Natural killer cell (primary cell): ENCODE results near the gene SVOPL. TPM values are rescaled to one million over a fixed set of nuclear protein-coding genes. Genes with fewer than 3 reads are reported as not detected.

Experiments used
- ATAC-seq, 3 donors: fragments of 150-1000 bp in 2 of 3; fragments of 200-7000 bp in 1 of 3; cut with Tn5 transposase; 1 replicate in 1 of 3; 2 replicates in 2 of 3; pipeline ENCODE4 v1.10.0; 2021; ENCODE audit warnings: mild to moderate bottlenecking in 2 of 3, moderate library complexity in 2 of 3
- DNase-seq, 2 donors: peaks; one replicate each; pipeline versions ENCODE4 v3.0.0 to v3.0.0-alpha.2; 2013 to 2021; ENCODE audit warnings: mixed read lengths in 1 of 2
- H3K27ac ChIP-seq: one replicate; pipeline ENCODE4 v1.5.1; 2013; ENCODE audit warnings: mild to moderate bottlenecking, low read length
- H3K27me3 ChIP-seq: one replicate; pipeline ENCODE4 v1.6.1; 2013; ENCODE audit warnings: low read length; ENCODE audit not compliant: control insufficient read depth, insufficient read depth
- H3K36me3 ChIP-seq: one replicate; pipeline ENCODE4 v1.6.1; 2013; ENCODE audit warnings: low read length; ENCODE audit not compliant: control insufficient read depth, insufficient read depth
- H3K4me1 ChIP-seq: one replicate; pipeline ENCODE4 v1.6.1; 2013; ENCODE audit warnings: low read length; ENCODE audit not compliant: control insufficient read depth, insufficient read depth
- H3K4me3 ChIP-seq: one replicate; pipeline ENCODE4 v1.5.1; 2013; ENCODE audit warnings: low read length
- H3K9me3 ChIP-seq: one replicate; pipeline ENCODE4 v1.6.1; 2013; ENCODE audit warnings: low read length; ENCODE audit not compliant: control insufficient read depth, insufficient read depth
- H3K27ac Mint-ChIP-seq, 2 donors: one replicate each; pipeline ENCODE4 v1.8.0; 2022; ENCODE audit warnings: mild to moderate bottlenecking in 2 of 2, mixed read lengths in 2 of 2, moderate library complexity in 1 of 2
- H3K27me3 Mint-ChIP-seq, 2 donors: one replicate each; pipeline ENCODE4 v1.8.0; 2022; ENCODE audit warnings: low read depth in 2 of 2, mixed read lengths in 2 of 2
- H3K36me3 Mint-ChIP-seq: one replicate; pipeline ENCODE4 v1.8.0; 2022; ENCODE audit warnings: mixed read lengths
- H3K4me1 Mint-ChIP-seq, 2 donors: one replicate each; pipeline ENCODE4 v1.8.0; 2022; ENCODE audit warnings: mixed read lengths in 2 of 2
- H3K4me3 Mint-ChIP-seq: one replicate; pipeline ENCODE4 v1.8.0; 2022; ENCODE audit warnings: mild to moderate bottlenecking, moderate library complexity, mixed read lengths
- H3K9me3 Mint-ChIP-seq, 2 donors: one replicate each; pipeline ENCODE4 v1.8.0; 2022; ENCODE audit warnings: mixed read lengths in 2 of 2
- WGBS: methylation state at CpG from one replicate; pipeline ENCODE4 v1.1.7; 2013; ENCODE audit warnings: missing lambda C conversion rate; ENCODE audit not compliant: insufficient coverage; 5-methylcytosine and 5-hydroxymethylcytosine counted together
- intact Hi-C: fragments of 100-400 bp; cut with micrococcal nuclease; formaldehyde crosslinking; loops from one replicate; pipeline ENCODE4 v1.14.2; 2022
- total RNA-seq, 4 donors: library from RNA; stranded (reverse); fragments of 120-200 nt in 1 of 4; gene quantifications; one replicate each; pipeline versions ENCODE4 v1.2.3 to v1.2.4, GENCODE V29; 2013 to 2022
- TF ChIP-seq, protein P1 (sequence below): fragments of 200-600 bp; IDR thresholded peaks from one replicate; pipeline ENCODE4 v1.8.0; 2022; ENCODE audit warnings: antibody characterized with exemption

The SVOPL gene
- total RNA-seq, 3 donors from 2014 or later (not counting 1 experiment from before 2014, with no cell fraction given): not detected

DNA sequence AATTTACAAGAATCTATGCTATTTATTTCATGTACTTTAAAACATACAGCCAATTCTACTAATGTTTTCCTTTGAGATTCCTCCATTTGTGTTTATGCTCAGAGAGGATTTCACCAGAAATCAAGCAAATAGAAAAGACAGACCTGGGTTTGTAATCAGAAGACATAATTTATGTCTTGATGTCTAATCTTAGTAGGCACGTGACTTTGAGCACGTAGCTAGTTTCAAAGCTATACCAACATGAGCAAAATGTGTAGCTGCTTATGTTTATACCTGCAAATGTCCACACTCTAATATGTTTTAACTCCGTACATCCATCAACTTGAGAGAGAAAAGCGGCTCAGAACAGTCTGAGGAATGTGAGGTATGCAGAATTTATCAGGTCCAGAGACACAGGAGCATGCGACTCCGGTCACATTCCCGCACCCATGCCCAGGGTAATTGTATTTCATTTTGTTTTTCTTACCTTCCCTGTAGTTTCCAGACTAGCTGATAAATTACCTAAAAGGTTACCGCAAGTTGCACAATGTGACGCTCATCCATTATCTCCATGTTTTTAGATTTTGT lies 40.0 kb downstream of the SVOPL start:
- H3K4me3 Mint-ChIP-seq: no peak overlapping the region
- no peak overlapping the region for H3K4me3 ChIP-seq
- peaks cover 22 to 32% of the 10 kb centered on the region in 2 donors for H3K27me3 Mint-ChIP-seq
- no peak overlapping the region for H3K27ac Mint-ChIP-seq
- ATAC-seq (no peak), DNase-seq (no peak)
- H3K27ac ChIP-seq: no peak overlapping the region
- H3K4me1 Mint-ChIP-seq: peaks cover 0 to 11% of the 10 kb centered on the region in 2 donors
- H3K4me1 ChIP-seq: peaks cover 5% of the 10 kb centered on the region
- TF ChIP-seq, protein P1, sequence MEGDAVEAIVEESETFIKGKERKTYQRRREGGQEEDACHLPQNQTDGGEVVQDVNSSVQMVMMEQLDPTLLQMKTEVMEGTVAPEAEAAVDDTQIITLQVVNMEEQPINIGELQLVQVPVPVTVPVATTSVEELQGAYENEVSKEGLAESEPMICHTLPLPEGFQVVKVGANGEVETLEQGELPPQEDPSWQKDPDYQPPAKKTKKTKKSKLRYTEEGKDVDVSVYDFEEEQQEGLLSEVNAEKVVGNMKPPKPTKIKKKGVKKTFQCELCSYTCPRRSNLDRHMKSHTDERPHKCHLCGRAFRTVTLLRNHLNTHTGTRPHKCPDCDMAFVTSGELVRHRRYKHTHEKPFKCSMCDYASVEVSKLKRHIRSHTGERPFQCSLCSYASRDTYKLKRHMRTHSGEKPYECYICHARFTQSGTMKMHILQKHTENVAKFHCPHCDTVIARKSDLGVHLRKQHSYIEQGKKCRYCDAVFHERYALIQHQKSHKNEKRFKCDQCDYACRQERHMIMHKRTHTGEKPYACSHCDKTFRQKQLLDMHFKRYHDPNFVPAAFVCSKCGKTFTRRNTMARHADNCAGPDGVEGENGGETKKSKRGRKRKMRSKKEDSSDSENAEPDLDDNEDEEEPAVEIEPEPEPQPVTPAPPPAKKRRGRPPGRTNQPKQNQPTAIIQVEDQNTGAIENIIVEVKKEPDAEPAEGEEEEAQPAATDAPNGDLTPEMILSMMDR: no peak
- H3K9me3 Mint-ChIP-seq: no peaks in the 10 kb centered on the region
- 99% methylated on average over 7 of the region's 9 CpGs for WGBS
- H3K36me3 ChIP-seq: no peaks in the 10 kb centered on the region
- intact Hi-C loops: loop anchor here (10.0 kb wide), 1 partner anchor 56 kb away; no protein-coding TSS in a partner anchor
- no peaks in the 10 kb centered on the region for H3K36me3 Mint-ChIP-seq
- no peaks in the 10 kb centered on the region for H3K9me3 ChIP-seq
- peaks cover 8% of the 10 kb centered on the region for H3K27me3 ChIP-seq

DNA sequence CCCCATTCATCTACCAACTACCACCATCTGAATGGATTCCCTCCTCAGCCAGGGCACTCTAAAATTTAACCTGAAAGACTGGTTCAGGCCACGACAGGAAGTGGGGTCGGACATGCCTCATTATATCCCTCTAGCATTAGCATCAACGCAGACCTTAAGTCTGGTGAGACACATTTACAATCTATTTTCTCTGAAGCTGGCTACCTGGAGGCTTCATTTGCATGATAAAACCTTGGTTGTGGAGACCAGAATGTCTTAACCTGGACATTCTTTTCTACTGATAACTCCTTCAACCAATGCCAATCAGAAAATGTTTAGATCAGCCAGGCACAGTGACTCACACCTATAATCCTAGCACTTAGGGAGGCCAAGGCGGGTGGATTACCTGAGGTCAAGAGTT lies 42.3 kb downstream of the SVOPL start:
- Histone ChIP-seq H3K36me3 (no peaks in the 10 kb centered on the region), H3K27ac (no peak overlapping the region), H3K4me1 (no peaks in the 10 kb centered on the region), H3K9me3 (peaks cover 4% of the 10 kb centered on the region), H3K27me3 (no peaks in the 10 kb centered on the region), H3K4me3 (no peak overlapping the region)
- TF ChIP-seq, protein P1: no peak
- no peaks in the 10 kb centered on the region for H3K9me3 Mint-ChIP-seq
- WGBS: 81% methylated on average over 4 of the region's 4 CpGs
- no peaks in the 10 kb centered on the region for H3K36me3 Mint-ChIP-seq
- H3K4me1 Mint-ChIP-seq: peaks cover 0 to 3% of the 10 kb centered on the region in 2 donors
- H3K27me3 Mint-ChIP-seq: peaks cover 13 to 17% of the 10 kb centered on the region in 2 donors
- no peak for ATAC-seq
- intact Hi-C loops: no loop called here
- no peak for DNase-seq
- no peak overlapping the region for H3K27ac Mint-ChIP-seq
- H3K4me3 Mint-ChIP-seq: no peak overlapping the region

DNA sequence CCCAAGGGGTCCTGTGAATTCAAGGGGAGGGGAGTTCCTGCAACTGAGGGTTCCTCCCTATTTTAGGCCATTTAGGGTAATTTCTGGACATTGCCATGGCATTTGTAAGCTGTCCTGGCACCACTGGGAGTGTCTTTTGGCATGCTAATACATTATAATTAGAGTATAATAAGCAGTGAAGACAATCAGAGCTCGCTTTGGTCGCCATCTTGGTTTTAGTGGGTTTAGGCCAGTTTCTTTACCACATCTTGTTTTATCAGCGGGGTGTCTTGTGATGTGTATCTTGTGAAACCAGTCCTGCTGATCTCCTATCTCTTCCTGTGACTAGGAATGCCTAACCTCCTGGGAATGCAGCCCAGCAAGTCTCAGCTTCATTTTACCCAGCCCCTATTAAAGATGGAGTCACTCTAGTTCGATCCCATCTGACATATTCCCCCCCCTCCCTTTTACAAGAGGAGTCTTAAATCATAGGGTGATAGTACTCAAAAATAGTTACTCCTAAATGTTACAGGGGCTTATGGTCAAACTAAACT lies 43.2 kb downstream of the SVOPL start:
- Mint-ChIP-seq H3K4me3 (no peak overlapping the region), H3K36me3 (no peaks in the 10 kb centered on the region), H3K27me3 (peaks cover 13% of the 10 kb centered on the region in 2 donors), H3K27ac (no peak overlapping the region), H3K9me3 (no peaks in the 10 kb centered on the region), H3K4me1 (no peaks in the 10 kb centered on the region)
- Histone ChIP-seq H3K4me1 (no peaks in the 10 kb centered on the region), H3K36me3 (no peaks in the 10 kb centered on the region), H3K27me3 (no peaks in the 10 kb centered on the region), H3K27ac (no peak overlapping the region), H3K4me3 (no peak overlapping the region), H3K9me3 (peaks cover 4% of the 10 kb centered on the region)
- 92% methylated on average over 3 of the region's 4 CpGs for WGBS
- DNase-seq (no peak), ATAC-seq (no peak)
- intact Hi-C loops: no loop called here
- TF ChIP-seq, protein P1: no peak

DNA sequence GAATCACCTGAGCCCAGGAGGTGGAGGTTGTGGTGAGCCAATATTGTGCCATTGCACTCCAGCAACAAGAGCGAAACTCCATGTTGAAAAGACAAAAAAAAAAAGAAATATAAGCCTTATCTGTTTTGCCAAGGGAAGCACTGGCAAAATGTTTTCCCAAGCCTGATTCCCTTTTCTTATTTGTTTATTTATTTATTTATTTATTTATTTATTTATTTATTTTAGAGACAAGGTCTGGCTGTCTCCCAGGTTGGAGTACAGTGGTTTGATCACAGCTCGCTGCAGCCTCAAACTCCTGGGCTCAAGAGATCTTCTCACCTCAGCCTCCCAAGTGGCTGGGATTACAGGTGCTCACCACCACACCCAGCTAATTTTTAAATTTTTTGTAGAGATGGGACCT lies 44.2 kb downstream of the SVOPL start:
- Mint-ChIP-seq H3K4me3 (no peak overlapping the region), H3K36me3 (no peaks in the 10 kb centered on the region), H3K27me3 (peaks cover 6 to 10% of the 10 kb centered on the region in 2 donors), H3K9me3 (no peaks in the 10 kb centered on the region), H3K4me1 (no peaks in the 10 kb centered on the region), H3K27ac (no peak overlapping the region)
- Histone ChIP-seq H3K27ac (no peak overlapping the region), H3K9me3 (peaks cover 4% of the 10 kb centered on the region), H3K4me3 (no peak overlapping the region), H3K36me3 (no peaks in the 10 kb centered on the region), H3K4me1 (no peaks in the 10 kb centered on the region), H3K27me3 (no peaks in the 10 kb centered on the region)
- TF ChIP-seq, protein P1: no peak
- WGBS: 90% methylated on average over 2 of the region's 2 CpGs
- no peak for DNase-seq
- intact Hi-C loops: no loop called here
- ATAC-seq: no peak
